CD4-positive, alpha-beta T cell treated with Interleukin-21 for 1 hour (primary cell): ENCODE data around the gene CCDC13.
"Not testable (repeated sequence)": the region's sequence is repeated elsewhere in the genome, so short reads cannot be mapped to it uniquely, and the experiment has no call there.

Experiments used
- DNase-seq: peaks from one replicate; pipeline ENCODE4 v3.0.0-alpha.2; 2020

Gene CCDC13, protein sequence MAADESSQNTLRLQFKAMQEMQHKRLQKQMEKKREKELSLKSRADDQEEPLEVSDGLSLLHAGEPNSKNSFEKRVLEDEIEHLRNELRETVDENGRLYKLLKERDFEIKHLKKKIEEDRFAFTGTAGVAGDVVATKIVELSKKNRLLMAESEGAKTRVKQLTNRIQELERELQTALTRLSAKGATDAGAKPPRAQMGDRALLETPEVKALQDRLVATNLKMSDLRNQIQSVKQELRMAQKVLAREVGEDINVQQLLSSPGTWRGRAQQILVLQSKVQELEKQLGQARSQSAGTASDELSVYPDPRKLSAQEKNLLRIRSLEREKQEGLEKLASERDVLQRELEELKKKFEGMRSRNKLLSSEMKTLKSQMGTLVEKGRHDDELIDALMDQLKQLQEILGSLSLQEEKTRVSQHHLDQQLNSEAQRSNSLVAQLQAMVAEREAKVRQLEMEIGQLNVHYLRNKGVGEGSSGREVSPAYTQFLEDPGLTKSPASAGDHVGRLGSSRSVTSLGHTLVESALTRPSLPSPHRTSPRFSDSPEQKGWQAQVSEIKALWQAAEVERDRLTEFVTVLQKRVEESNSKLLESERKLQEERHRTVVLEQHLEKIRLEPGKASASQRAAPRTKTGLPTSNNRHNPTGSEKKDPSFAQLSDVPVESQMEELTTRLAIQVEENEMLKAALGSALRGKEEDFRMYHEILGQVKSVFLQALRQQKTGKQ

DNA sequence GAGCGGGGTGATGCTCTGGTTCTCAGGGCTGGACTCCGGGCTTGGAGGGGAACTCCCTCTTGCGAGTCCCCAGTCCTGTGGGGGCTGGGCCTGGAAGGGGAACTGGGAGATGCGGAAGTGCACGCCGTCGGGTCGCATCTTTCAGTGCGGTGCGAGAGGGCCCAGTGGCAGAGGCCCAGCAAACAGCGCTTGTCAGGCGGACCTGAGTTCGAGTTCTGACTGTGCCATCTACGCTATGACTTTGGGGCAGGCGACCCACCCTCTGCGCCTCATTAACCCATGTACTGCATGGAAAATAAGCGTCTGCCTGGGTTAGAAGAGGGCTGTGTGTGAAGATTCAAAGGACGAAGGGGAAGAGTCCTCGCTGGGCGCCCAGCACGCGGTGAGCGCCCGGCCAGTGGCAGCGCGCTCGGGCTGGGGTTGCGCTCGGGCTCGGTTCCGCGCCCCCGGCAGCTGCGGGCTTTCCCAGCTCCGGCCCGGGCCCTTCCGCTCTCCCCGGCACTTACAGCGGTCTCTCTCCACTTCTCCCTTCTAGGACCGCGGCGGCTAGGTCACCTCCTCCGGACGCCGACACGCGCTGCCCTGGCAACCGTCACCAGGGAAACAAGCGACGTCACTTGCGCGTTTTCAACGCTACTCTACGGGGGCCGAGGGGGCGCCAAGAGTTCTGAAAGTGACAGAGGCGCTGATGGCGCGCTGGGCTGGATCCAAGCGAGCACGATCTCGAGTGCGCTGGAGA is at the start of gene CCDC13:
TSS of gene CCDC13 (minus strand) at position 584 of the 739 bp plus-strand sequence. CDS start 14,908 bp downstream, outside the sequence.
- peak; percentile 91 for DNase-seq

DNA sequence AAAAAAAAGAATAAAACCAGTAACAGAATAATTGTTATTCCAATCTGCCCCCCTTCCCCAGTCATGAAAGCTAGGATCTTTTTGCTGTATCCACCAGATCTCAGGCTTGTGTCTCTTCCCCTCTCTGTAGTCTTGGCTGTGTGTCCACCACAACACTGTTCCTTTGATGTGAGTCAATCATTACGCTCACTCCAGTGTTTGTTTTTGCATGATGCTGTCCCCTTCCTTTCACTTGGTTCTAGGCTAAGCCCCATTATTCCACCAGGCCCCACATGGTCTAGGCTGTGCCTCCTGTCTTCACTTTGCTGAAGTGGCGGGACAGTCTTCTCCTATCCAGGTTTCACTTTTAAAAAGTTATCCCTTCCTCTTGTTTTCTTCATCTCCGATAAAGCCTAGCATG is 49.8 kb upstream of the CCDC13 start:
- DNase-seq: no peak

DNA sequence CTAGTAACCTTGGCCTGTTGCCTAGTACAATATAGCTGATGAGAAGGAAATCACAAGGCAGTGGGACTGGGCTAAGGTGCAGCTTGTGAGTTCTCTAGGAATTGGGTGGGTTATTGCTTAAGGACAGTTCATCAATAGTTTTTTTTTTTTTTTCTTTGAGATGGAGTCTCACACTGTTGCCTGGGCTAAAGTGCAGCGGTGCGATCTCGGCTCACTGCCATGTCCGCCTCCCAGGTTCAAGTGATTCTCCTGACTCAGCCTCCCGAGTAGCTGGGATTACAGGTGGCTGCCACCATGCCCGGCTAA is 47.6 kb upstream of the CCDC13 start:
- DNase-seq: no peak

DNA sequence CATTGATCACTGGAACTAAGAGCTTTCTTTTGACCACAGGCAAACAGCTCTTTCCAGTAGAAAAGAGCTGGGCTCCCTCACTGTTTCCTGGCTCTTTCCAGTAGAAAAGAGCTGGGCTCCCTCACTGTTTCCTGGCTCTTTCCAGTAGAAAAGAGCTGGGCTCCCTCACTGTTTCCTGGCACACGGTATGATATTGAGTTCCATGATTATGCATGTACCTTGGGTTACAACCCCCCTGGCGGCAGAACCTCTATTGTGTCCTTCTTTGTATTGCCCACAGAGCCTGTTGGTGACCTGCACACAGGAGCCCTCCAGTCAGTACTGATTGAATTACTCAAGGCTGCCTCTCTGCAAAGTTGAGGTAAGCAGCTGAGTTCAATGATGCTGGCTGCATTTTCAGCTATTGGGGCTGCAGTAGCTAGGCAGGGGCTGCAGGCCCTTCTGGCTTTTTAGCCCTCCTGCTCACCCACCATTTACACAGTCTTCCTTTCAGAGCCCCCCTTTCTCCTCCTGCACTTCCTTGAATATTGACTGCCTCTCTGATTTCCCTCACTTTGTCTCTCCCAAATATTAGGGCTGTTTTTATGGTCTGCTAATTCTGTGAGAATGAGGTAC is 46.4 kb upstream of the CCDC13 start:
- DNase-seq: no peak

DNA sequence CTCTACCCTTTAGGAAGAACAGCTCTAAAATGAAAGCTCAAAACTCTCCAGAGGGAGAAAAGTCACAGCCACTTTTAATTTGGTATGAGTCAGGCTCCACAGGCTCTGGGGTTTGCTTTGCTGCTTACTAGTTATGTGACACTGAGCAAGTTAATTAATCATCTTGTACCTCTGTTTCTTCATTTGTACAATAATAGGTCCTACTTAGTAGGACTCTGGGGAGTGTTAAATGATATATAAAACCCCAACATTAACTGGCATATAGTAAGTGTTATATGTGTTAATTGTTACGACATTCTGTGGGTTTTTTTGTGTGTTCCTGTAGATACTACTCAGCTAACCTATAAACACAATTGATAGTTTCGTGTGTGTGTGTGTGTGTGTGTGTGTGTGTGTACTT is 42.8 kb upstream of the CCDC13 start:
- DNase-seq: no peak

DNA sequence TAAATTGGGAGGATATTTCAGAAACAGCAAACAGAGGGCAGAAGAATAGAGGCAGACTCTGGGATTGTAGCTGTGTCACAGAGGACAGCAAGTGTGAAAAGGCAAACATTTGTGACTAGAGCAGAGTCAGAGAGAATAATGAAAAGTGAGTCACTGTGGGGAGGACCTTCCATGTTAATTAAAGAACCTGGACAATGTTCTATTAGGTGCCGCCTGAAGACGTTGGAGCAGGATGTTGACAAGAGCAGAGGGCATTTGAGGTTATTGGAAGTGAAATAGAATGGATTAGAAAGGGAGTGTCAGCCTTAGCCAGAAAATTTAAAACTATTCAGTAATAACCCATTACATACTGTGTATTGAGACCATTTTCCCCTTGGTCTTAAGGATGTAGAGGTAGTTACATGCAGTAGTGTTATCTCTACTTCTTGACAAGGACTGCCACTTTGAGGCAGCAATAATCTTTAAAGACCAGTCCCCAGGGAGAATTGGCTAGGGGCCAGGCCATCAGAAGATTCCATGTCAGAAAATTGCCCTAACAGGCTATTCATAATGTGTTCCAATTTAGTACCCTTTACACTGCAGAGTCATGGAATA is 42.0 kb upstream of the CCDC13 start:
- no peak for DNase-seq

DNA sequence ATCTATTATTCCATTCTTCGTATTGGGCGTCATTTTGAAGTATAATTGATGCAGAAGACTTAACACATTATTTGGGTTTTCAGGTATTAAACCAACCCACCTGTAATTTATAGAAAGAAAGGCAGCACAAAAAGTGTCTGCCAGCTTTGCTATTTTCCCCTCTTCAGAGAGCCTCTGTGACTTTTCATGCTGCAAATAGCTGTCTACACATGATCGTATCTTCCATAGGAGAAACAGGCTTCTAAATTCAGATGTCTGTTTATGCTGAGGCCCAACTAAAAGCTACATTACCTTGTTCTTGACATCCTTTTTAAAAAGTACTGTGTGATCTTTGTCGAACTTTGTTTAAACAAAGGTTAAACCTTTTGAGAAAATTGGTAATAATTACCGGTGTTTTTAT is 41.2 kb upstream of the CCDC13 start:
- no peak for DNase-seq

DNA sequence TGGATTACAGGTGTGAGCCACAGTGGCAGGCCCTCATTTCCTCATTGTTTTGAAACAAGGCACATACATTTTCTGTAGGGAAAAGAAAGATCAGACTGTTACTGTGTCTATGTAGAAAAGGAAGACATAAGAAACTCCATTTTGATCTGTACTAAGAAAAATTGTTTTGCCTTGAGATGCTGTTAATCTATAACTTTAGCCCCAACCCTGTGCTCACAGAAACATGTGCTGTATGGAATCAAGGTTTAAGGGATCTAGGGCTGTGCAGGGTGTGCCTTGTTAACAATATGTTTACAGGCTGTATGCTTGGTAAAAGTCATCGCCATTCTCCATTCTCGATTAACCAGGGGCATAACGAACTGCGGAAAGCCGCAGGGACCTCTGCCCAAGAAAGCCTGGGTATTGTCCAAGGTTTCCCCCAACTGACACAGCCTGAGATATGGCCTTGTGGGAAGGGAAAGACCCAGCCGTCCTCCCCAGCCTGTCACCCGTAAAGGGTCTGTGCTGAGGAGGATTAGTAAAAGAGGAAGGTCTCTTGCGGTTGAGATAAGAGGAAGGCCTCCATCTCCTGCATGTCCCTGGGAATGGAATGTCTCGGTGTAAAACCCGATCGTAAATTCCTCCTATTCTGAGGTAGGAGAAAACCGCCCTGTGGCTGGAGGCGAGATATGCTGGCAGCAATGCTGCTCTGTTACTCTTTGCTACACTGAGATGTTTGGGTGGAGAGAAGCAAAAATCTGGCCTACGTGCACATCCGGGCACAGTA is 38.2 kb upstream of the CCDC13 start:
- DNase-seq: not testable (repeated sequence)

DNA sequence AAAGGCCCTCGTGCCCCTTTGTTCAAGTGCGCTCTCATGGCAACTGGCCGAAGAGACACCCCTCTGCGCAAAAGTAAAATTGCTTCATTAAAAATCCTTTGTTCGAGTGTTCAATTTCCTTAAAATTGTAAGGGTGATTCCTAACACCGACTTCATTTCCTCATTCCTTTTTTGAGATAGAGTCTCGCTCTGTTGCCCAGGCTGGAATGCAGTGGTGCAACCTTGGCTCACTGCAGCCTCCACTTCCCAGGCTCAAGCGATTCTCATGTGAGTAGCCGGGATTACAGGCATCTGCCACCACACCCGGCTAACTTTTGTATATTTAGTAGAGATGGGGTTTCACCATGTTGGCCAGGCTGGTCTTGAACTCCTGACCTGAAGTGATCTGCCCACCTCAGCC is 37.7 kb upstream of the CCDC13 start:
- not testable (repeated sequence) for DNase-seq

DNA sequence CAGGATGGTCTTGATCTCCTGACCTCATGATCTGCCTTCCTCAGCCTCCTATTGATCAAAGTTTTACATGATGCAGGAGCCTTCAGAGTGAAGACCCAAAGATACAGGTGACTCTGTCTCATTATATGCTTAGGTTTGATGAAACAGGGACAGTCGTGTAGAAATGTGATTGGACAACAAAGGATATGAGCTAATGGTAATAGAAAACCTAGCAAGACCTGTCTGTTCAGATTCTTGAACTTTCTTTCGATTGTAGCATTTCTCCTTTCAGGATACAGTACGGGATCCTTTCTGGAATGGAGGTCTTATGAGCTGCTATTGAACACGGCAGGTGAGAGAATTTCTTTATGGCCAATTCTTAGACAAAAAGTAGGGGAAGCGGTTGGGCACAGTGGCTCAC is 36.1 kb upstream of the CCDC13 start, which contains the start of gene ACKR2:
TSS of gene ACKR2 (plus strand) at position 244 of the 400 bp plus-strand sequence. CDS start 55,058 bp downstream, outside the sequence.
- no peak for DNase-seq

DNA sequence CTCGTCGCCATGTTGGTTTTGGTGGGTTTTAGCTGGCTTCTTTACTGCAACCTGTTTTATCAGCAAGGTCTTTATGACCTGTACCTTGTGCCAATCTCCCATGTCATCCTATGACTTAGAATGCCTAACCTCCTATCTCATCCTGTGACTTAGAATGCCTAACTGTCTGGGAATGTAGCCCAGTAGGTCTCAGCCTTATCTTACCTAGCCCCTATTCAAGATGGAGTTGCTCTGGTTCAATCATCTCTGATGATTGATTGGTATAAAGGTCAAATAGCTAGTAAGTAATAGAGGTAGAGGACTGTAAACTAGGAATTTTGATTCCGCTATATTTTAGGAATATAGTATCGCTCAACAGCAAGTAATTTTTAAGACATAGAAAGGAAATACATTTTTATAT is 34.9 kb upstream of the CCDC13 start:
- no peak for DNase-seq

DNA sequence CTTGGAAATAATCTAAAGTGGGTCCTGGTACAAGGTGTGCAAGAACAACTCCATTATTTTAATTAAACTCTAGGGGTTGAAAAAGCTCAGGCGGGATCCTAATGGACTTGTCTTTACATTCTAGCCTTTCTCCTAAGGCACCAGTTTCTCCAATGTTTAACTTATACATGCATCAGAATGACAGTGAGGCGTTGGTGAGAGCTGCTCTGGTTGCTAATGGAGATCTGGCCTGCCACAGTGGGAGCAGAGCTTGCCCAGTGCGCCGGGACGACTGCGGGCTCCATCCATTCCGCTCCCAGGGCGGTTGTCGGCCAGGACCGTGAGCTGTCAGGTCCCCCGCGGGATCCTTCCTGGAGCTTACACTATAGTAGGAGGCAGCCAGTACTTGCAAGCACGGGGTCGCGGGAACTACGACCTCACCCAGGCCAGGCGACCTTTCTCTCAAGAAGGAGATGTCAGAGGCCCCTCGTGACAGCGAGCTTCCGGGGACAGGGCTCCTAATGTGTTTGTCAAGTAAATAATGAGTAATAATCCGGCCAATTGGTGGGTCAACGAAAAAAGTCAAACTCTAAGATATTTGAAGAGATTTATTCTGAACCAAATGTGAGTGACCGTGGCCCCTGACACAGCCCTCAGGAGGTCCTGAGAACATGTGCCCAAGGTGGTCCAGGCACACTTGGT is 32.2 kb upstream of the CCDC13 start:
- DNase-seq: peak; percentile 2

DNA sequence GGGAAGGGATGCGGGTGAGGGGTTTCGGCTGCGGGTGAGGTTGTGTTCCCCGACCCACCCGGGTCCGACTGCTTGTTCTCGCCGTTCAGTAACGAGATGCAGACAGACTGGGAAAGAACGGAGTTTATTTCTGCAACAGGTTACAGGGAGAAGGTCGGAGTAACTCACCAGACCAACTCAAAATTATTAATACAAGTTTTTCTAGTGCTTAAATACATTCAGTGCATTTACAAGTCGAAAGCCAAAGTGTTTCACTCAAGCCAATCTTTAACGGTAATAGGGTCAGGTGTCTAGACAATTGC is 31.7 kb upstream of the CCDC13 start:
- no peak for DNase-seq

DNA sequence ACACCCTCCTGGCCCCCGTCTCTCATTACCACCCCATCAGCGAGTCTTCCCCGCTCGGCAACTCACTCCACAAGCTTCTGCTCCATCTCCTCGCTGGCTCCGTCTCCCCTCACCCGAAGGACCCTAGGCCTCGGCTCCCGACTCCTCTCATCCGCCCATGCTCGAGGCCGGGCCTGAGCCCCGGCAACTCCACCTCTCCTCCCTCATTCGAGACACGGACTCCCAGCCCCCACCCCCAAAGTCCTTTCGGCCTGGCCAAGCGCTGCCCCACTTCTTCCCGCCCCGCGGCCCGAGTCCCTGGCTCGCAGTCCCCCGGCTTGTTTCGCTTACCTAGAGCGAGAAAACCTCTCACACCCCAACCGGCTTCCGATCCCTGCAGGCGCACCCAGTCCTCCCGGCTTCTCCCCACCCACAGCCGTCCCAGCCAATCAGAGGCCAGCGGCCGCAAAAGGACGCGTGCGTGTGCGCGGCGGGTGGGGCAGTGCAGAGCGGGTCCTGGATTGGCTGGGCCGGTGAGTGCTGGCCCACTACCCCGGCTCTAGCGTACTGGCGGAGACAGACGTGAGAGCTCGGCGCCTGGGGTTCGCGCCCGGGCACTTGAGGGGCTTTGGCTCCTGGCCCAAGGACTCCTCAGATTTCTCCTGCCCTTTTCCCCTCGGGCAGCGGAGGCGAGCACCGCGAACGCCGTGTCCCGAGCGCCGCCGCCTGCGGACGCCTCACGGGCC is 31.2 kb upstream of the CCDC13 start, which contains the start of gene HIGD1A:
TSS of gene HIGD1A (minus strand) at position 385 of the 725 bp plus-strand sequence. CDS start 10,237 bp downstream, outside the sequence.
- DNase-seq: peak; percentile 94

DNA sequence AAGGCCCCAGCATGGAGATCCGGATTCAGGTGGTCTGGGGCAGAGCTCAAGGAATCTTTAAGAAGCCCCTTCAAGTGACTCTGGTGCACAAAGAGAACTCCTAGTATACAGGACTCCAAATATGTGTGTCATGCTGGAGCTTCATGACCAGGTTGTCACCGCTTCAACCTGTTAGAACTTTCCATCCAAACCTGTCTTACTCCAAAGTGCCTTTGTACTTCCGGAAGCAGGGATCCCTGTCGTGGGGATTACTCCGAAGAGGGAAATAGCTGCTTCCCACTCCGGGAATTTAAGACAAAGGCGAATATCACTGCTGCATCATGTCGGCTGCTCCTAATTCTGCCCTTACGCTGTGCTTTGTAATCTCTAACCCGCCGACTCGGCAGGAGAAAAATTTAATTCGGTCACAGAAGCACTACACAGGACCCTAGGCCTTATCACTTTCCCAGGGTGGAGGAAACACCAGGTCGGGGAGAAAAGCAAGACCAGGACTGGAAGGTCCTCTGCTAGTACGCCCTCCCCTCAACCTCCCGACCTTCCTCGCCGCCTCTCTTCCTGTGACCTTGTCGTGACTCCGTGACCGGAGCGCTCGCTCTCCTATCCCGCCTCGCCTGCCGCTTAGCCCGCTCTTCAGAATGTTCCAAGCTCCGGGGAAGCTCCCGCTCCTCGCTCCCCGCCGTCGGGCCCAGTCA is 30.5 kb upstream of the CCDC13 start:
- DNase-seq: peak; percentile 30

DNA sequence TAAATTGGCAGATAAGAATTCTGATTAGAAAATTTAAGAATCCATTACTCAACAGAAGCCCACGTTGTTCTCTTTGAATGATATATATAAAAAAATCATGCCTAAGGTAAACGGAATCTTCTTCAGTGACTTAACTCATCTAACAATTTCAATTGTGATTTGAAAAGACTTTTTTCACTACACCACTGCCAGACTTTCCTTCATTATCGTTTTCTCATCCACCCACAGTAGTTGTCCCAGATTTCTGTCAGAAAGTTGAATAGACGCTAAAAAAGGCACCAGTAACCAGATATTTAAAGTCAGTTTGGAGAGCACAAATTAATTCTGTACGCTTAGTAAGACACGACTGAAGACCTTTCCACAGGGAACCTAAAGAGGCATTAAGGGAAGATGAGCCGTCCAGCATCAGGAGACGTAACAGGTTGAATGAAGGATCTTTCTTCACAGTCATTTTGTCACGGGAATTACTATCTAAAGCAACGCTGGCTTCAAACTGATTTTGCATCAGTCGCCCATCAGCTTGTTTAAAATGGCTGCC is 29.9 kb upstream of the CCDC13 start:
- no peak for DNase-seq

DNA sequence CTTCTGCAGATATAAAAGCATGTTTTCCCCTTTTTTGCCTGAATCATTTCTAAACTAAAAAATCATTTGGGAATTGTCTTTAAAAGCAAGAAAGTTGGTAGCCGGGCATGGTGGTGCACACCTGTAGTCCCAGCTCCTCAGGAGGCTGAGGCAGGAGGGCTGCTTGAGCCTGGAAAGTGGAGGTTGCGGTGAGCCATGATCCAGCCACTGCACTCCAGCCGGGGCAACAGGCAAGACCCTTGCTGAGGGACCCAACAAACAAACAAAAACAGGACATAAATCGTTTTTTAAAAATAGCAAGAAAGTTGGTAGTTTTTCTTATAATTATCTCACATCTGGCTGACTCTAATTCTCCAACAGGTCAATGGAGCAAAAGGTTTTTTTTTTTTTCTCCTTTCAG is 28.7 kb upstream of the CCDC13 start:
- DNase-seq: no peak

DNA sequence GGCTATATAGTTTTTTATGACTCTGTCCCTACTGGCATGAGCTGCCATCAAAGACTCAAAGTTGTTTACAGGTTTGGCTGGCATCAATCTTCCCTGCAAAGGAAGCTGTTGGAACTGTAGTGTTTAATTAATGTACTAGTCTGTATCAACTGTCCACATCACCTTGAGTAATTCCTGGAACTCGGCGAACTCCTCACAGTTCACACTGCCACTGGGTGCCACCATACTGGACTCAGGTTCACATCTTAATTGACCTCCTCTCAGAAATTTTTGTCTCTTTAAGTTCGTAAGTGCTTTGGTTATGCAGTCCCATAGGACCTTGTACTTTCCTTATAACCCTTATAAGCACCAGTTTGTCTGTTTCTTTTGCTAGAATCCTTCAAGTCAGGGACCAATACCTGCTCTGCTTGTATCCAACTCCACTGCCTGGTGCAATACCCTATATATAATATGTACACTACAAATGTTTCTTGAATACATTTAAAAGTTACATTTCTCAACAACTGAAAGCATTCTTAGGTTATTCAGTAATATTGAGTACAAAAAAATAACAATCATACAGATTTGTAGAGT is 28.1 kb upstream of the CCDC13 start:
- no peak for DNase-seq

DNA sequence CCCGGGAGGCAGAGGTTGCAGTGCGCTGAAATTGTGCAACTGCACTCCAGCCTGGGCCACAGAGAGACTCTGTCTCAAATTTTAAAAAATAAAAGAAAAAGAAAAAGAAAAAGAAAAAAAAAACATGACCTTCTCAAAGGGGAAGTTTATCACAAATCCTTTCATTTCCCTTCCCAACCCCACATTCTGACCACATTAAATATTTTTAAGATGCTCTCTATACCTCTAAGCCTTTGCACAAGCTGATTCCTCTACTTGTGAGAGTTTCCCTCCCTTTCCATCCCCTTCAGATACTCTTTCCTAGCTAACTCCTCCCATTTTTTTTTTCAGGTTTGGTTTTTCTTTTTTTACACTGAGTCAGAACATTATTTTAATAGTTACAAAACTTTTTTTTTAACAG is 27.2 kb upstream of the CCDC13 start:
- no peak for DNase-seq
